ENCODE data around the gene KDM1B.
"Not testable (repeated sequence)": the region's sequence is repeated elsewhere in the genome, so short reads cannot be mapped to it uniquely, and the experiment has no call there.

KDM1B gene

DNA sequence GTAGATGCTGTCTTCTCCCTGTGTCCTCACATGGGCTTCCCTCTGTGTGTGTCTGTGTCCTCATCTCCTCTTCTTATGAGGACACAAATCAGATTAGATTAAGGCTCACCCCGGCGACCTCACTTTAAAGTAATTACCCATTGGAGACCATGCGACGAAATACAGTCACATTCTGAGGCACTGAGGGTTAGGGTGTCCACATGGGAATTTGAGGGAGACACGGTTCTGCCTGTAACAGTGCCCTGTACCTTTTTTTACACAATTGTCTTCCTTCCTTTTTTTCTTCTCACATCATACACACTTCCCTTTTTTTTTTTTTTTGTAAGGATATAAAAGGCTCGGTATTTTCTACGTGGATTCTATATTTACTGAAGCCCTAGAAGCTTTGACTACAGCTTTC, 60.2 kb downstream of the KDM1B start:
- Histone ChIP-seq H3K9ac (ENCODE audit: low read depth, low read length) (no peak overlapping the region), H3K4me3 (ENCODE audit: low read length) (no peak overlapping the region), H3K27me3 (ENCODE audit: insufficient read depth, low read length) (no peaks in the 10 kb centered on the region), H3K4me1 (ENCODE audit: insufficient read depth, low read length) (no peaks in the 10 kb centered on the region), H3K36me3 (ENCODE audit: insufficient read depth, low read depth, low read length) (peaks cover 5% of the 10 kb centered on the region; the same call in 1 of the 2 replicates), H3K9me3 (ENCODE audit: insufficient read depth, low read depth, low read length) (no peaks in the 10 kb centered on the region), H3K27ac (ENCODE audit: low read length) (no peak overlapping the region)

DNA sequence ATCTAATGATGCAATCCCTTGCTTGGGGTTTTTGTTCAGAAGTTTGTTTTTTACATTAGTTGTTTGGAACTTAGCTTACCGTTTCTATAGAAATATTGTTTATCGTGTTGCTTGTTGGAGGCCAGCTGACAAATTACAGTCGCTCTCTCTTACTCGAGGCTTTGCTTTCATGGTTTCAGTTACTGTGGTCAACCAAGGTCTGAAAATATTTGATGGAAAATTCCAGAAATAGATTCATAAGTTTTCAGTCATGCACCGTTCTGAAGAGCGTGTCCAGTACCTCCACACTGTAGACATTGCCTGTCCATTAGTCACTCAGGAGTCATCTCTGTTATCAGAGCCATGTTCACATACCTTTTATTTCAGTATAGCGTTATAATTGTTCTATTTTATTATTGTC, 61.2 kb downstream of the KDM1B start:
- Histone ChIP-seq H3K27me3 (ENCODE audit: insufficient read depth, low read length) (no peaks in the 10 kb centered on the region), H3K36me3 (ENCODE audit: insufficient read depth, low read depth, low read length) (peaks cover 6% of the 10 kb centered on the region), H3K9ac (ENCODE audit: low read depth, low read length) (no peak overlapping the region), H3K9me3 (ENCODE audit: insufficient read depth, low read depth, low read length) (no peaks in the 10 kb centered on the region), H3K4me3 (ENCODE audit: low read length) (no peak overlapping the region), H3K27ac (ENCODE audit: low read length) (no peak overlapping the region), H3K4me1 (ENCODE audit: insufficient read depth, low read length) (no peaks in the 10 kb centered on the region)

DNA sequence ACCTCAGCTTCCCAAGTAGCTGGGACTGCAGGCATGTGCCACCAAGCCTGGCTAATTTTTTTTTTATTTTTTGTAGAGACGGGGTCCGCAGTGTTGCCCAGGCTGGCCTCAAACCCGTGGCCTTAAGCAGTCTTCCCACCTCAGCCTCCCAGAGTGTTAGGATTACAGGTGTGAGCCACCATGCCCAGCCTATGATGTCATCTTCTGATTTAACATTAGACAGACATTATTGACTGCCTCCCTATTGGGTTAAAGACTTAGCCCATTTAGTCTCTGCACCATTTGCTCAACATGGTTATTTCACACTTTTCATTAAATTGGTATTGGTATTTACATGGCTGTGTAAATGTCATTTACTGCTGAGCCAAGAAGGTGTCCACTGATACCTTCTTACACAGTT, 63.0 kb downstream of the KDM1B start:
- H3K9me3 ChIP-seq (ENCODE audit: insufficient read depth, low read depth, low read length), result no peaks in the 10 kb centered on the region
- H3K9ac ChIP-seq (ENCODE audit: low read depth, low read length), result no peak overlapping the region
- H3K27me3 ChIP-seq (ENCODE audit: insufficient read depth, low read length), result no peaks in the 10 kb centered on the region
- no peak overlapping the region for H3K27ac ChIP-seq (ENCODE audit: low read length)
- no peaks in the 10 kb centered on the region for H3K4me1 ChIP-seq (ENCODE audit: insufficient read depth, low read length)
- H3K36me3 ChIP-seq (ENCODE audit: insufficient read depth, low read depth, low read length), result peaks cover 23% of the 10 kb centered on the region
- no peak overlapping the region for H3K4me3 ChIP-seq (ENCODE audit: low read length)

DNA sequence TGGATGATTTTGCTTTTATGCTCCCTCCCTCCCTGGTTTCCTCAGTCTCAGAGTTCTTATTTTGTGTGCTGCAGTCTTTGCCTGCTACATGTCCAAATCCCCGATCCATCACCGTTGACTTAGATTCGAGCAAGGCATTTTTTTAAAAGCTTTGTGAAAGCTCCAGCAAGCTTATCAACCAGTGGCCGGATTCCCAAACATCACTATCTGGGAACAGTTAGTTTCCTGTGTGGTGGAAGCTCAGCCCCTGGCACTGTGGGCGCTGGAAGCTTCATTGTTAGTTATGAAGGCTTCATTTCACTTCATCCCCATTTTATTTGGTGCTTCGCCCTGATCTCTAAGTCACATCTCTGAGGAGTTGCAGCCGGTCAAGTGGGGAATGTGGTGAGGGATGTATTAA, 64.4 kb downstream of the KDM1B start:
- H3K36me3 ChIP-seq (ENCODE audit: insufficient read depth, low read depth, low read length), result peaks cover 37% of the 10 kb centered on the region
- no peak overlapping the region for H3K4me3 ChIP-seq (ENCODE audit: low read length)
- no peak overlapping the region for H3K27ac ChIP-seq (ENCODE audit: low read length)
- H3K9me3 ChIP-seq (ENCODE audit: insufficient read depth, low read depth, low read length), result no peaks in the 10 kb centered on the region
- H3K27me3 ChIP-seq (ENCODE audit: insufficient read depth, low read length), result no peaks in the 10 kb centered on the region
- H3K4me1 ChIP-seq (ENCODE audit: insufficient read depth, low read length), result no peaks in the 10 kb centered on the region
- H3K9ac ChIP-seq (ENCODE audit: low read depth, low read length), result no peak overlapping the region

DNA sequence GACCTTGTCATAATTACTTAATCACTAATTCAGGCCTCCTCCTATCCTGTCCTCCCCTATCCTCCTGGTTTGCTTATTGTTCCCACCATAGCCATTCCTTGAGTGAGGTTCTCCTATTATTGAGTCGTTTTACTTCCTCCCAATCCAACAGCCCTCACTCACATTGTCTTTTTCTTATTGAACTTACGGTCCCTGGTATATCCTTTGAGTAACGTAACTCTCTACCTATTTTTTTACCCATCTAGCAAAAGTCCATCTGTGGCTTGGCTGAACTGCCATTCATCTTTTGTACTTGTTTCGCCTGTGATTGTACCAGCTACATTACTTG, 66.0 kb downstream of the KDM1B start:
- Histone ChIP-seq H3K27ac (ENCODE audit: low read length) (no peak overlapping the region), H3K9me3 (ENCODE audit: insufficient read depth, low read depth, low read length) (no peaks in the 10 kb centered on the region), H3K27me3 (ENCODE audit: insufficient read depth, low read length) (no peaks in the 10 kb centered on the region), H3K36me3 (ENCODE audit: insufficient read depth, low read depth, low read length) (peaks cover 48% of the 10 kb centered on the region), H3K4me3 (ENCODE audit: low read length) (no peak overlapping the region), H3K9ac (ENCODE audit: low read depth, low read length) (no peak overlapping the region), H3K4me1 (ENCODE audit: insufficient read depth, low read length) (no peaks in the 10 kb centered on the region; the same call in 1 of the 2 replicates)

DNA sequence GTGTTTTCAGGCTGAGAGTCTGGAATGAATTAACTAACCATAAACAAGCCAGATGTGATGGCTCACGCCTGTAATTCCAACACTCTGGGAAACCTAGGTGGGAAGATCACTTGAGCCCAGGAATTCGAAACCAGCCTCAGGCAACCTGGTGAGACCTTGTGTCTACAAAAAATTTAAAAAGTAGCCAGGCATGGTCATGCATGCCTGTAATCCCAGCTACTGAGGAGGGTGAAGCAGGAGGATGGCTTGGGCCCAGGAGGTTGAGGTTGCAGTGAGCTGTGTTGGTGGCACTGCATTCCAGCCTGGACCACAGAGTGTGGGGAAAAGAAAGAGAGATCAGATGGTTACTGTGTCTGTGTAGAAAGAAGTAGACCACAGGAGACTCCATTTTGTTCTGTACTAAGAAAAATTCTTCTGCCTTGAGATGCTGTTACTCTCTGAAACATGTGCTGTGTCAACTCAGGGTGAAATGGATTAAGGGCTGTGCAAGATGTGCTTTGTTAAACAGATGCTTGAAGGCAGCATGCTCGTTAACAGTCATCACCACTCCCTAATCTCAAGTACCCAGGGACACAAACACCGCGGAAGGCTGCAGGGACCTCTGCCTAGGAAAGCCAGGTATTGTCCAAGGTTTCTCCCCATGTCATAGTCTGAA, 71.4 kb downstream of the KDM1B start:
- not testable (repeated sequence) for H3K9ac ChIP-seq (ENCODE audit: low read depth, low read length); H3K4me1 ChIP-seq (ENCODE audit: insufficient read depth, low read length); H3K27ac ChIP-seq (ENCODE audit: low read length); H3K4me3 ChIP-seq (ENCODE audit: low read length); H3K27me3 ChIP-seq (ENCODE audit: insufficient read depth, low read length)
- H3K36me3 ChIP-seq (ENCODE audit: insufficient read depth, low read depth, low read length), result peaks cover 88% of the 10 kb centered on the region
- peaks cover 22% of the 10 kb centered on the region for H3K9me3 ChIP-seq (ENCODE audit: insufficient read depth, low read depth, low read length)

DNA sequence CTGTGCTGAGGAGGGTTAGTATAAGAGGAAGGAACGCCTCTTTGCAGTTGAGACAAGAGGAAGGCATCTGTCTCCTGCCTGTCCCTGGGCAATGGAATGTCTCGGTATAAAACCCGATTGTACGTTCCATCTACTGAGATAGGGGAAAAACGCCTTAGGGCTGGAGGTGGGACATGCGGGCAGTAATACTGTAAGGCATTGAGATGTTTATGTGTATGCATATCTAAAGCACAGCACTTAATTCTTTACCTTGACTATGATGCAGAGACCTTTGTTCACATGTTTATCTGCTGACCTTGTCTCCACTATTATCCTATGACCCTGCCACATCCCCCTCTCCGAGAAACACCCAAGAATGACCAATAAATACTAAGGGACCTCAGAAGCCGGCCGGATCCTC, 71.9 kb downstream of the KDM1B start:
- H3K9ac ChIP-seq (ENCODE audit: low read depth, low read length); H3K4me3 ChIP-seq (ENCODE audit: low read length); H3K4me1 ChIP-seq (ENCODE audit: insufficient read depth, low read length); H3K27ac ChIP-seq (ENCODE audit: low read length); H3K27me3 ChIP-seq (ENCODE audit: insufficient read depth, low read length): not testable (repeated sequence)
- Histone ChIP-seq H3K36me3 (ENCODE audit: insufficient read depth, low read depth, low read length) (peaks cover 88% of the 10 kb centered on the region), H3K9me3 (ENCODE audit: insufficient read depth, low read depth, low read length) (peaks cover 28% of the 10 kb centered on the region)

DNA sequence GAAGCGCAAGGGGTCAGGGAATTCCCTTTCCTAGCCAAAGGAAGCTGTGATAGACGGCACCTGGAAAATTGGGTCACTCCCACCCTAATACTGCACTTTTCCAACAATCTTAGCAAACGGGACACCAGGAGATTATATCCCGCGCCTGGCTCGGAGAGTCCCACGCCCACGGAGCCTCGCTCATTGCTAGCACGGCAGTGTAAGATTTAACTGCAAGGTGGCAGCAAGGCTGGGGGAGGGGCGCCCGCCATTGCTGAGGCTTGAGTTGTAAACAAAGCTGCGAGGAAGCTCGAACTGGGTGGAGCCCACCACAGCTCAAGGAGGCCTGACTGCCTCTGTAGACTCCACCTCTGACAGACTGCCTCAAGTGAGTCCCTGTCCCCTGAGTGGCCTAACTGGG, 73.4 kb downstream of the KDM1B start:
- not testable (repeated sequence) for H3K4me1 ChIP-seq (ENCODE audit: insufficient read depth, low read length); H3K27me3 ChIP-seq (ENCODE audit: insufficient read depth, low read length); H3K4me3 ChIP-seq (ENCODE audit: low read length); H3K9ac ChIP-seq (ENCODE audit: low read depth, low read length); H3K27ac ChIP-seq (ENCODE audit: low read length)
- peaks cover 81% of the 10 kb centered on the region for H3K36me3 ChIP-seq (ENCODE audit: insufficient read depth, low read depth, low read length)
- peaks cover 28% of the 10 kb centered on the region for H3K9me3 ChIP-seq (ENCODE audit: insufficient read depth, low read depth, low read length)

DNA sequence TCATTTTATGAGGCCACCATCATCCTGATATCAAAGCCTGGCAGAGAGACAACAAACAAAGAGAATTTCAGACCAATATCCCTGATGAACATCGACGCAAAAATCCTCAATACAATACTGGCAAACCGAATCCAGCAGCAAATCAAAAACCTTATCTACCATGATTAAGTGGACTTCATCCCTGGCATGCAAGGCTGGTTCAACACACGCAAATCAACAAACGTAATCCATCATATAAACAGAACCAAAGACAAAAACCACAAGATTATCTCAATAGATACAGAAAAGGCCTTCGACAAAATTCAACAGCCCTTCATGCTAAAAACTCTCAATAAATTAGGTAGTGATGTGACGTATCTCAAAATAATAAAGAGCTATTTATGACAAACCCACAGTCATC, 76.6 kb downstream of the KDM1B start:
- H3K27ac ChIP-seq (ENCODE audit: low read length); H3K9ac ChIP-seq (ENCODE audit: low read depth, low read length); H3K4me1 ChIP-seq (ENCODE audit: insufficient read depth, low read length); H3K4me3 ChIP-seq (ENCODE audit: low read length); H3K27me3 ChIP-seq (ENCODE audit: insufficient read depth, low read length): not testable (repeated sequence)
- Histone ChIP-seq H3K9me3 (ENCODE audit: insufficient read depth, low read depth, low read length) (peaks cover 35% of the 10 kb centered on the region), H3K36me3 (ENCODE audit: insufficient read depth, low read depth, low read length) (peaks cover 77% of the 10 kb centered on the region)

DNA sequence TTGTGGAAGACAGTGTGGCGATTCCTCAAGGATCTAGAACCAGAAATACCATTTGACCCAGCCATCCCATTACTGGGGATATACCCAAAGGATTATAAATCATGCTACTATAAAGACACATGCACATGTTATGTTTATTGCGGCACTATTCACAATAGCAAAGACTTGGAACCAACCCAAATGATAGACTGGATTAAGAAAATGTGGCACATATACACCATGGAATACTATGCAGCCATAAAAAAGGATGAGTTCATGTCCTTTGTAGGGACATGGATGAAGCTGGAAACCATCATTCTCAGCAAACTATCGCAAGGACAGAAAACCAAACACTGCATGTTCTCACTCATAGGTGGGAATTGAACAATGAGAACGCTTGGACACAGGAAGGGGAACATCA, 78.5 kb downstream of the KDM1B start:
- Histone ChIP-seq H3K9me3 (ENCODE audit: insufficient read depth, low read depth, low read length) (peaks cover 25% of the 10 kb centered on the region), H3K36me3 (ENCODE audit: insufficient read depth, low read depth, low read length) (peaks cover 77% of the 10 kb centered on the region)
- not testable (repeated sequence) for H3K27ac ChIP-seq (ENCODE audit: low read length); H3K4me1 ChIP-seq (ENCODE audit: insufficient read depth, low read length); H3K27me3 ChIP-seq (ENCODE audit: insufficient read depth, low read length); H3K9ac ChIP-seq (ENCODE audit: low read depth, low read length); H3K4me3 ChIP-seq (ENCODE audit: low read length)

DNA sequence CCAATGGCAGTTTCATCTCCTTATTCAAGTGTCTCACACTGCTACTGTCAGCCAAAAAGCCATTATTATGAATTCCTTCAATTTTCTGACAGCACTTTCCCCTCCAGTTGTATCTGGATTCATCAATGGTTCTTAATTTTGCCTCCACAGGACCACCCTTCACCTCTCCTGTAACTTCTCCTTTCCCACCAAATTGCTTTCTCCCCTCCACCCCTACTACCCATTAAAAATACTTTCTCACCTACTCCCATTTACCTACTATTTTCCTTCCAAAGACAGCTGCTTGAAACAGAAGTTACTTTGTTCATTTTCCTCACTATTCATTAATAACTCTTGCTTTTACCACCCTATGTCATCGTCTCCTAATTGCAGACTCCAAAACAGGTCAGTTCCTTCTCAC, 79.3 kb downstream of the KDM1B start:
- peaks cover 76% of the 10 kb centered on the region for H3K36me3 ChIP-seq (ENCODE audit: insufficient read depth, low read depth, low read length)

DNA sequence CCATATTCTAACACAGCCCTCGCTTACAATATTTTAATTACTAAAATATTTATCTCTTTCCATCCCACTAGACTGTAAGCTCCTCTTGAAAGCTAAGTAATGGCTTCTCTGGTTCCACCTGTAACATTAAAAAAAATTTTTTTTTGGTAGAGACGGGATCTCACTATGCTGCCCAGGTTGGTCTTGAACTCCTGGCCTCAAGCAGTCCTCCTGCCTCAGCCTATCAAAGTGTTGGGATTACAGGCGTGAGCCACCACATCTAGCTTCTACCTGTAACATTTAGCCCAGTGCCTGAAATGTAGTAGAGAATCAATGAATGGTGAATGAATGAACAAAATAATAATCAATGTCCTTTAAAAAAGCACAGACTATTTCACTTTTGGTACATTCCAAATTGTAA, 80.3 kb downstream of the KDM1B start:
- Histone ChIP-seq H3K4me1 (ENCODE audit: insufficient read depth, low read length) (no peaks in the 10 kb centered on the region; the same call in 1 of the 2 replicates), H3K27ac (ENCODE audit: low read length) (no peak overlapping the region), H3K9me3 (ENCODE audit: insufficient read depth, low read depth, low read length) (peaks cover 14% of the 10 kb centered on the region), H3K36me3 (ENCODE audit: insufficient read depth, low read depth, low read length) (peaks cover 81% of the 10 kb centered on the region), H3K4me3 (ENCODE audit: low read length) (no peak overlapping the region), H3K27me3 (ENCODE audit: insufficient read depth, low read length) (no peaks in the 10 kb centered on the region), H3K9ac (ENCODE audit: low read depth, low read length) (no peak overlapping the region)

More for the DNA sequence above, 79.3 kb downstream of the KDM1B start:
- H3K4me1 ChIP-seq (ENCODE audit: insufficient read depth, low read length), result no peaks in the 10 kb centered on the region
- H3K9me3 ChIP-seq (ENCODE audit: insufficient read depth, low read depth, low read length), result peaks cover 17% of the 10 kb centered on the region
- H3K4me3 ChIP-seq (ENCODE audit: low read length), result no peak overlapping the region
- H3K27me3 ChIP-seq (ENCODE audit: insufficient read depth, low read length), result no peaks in the 10 kb centered on the region
- no peak overlapping the region for H3K9ac ChIP-seq (ENCODE audit: low read depth, low read length)
- no peak overlapping the region for H3K27ac ChIP-seq (ENCODE audit: low read length)
